GM13976 (cell line): ENCODE measurements around the gene PHOSPHO2.

ENCODE experiments used
- DNase-seq: peaks from one replicate; pipeline ENCODE4 v3.0.0; 2012; ENCODE audit warnings: low spot score
- in situ Hi-C: fragments of 300-500 bp; cut with MboI; formaldehyde crosslinking; loops from one replicate; pipeline ENCODE4 v1.12.0; 2022; ENCODE audit warnings: low sequenced_read_pairs, mixed read lengths, inconsistent platforms; ENCODE audit not compliant: unreplicated experiment
- TF ChIP-seq, protein P1 (sequence below): IDR thresholded peaks from 2 replicates; pipeline ENCODE4 v1.5.1; 2012; ENCODE audit warnings: borderline replicate concordance, mild to moderate bottlenecking; ENCODE audit not compliant: insufficient read depth; ENCODE audit errors: extremely low read depth, missing control alignments, control extremely low read depth

The PHOSPHO2 gene

DNA sequence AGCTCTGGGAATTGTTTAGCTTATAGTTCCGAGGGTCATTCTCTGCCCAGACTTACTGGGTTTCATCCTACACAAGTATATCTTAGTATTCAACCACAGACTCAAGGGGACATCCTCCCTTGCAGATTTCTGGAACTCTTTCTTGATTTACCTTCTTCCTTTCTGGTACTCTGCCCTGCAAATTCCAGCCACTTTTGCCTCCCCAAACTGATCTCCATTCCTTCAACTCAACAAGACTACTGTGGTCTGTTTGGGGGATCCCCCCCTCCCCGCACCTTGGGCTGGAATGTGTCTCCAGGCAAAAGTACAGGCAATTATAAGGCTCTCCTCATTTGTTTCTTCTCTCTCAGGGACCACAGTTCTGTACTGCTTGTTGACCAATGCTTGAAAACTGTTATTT is 13.4 kb downstream of the PHOSPHO2 start:
- TF ChIP-seq, protein P1, sequence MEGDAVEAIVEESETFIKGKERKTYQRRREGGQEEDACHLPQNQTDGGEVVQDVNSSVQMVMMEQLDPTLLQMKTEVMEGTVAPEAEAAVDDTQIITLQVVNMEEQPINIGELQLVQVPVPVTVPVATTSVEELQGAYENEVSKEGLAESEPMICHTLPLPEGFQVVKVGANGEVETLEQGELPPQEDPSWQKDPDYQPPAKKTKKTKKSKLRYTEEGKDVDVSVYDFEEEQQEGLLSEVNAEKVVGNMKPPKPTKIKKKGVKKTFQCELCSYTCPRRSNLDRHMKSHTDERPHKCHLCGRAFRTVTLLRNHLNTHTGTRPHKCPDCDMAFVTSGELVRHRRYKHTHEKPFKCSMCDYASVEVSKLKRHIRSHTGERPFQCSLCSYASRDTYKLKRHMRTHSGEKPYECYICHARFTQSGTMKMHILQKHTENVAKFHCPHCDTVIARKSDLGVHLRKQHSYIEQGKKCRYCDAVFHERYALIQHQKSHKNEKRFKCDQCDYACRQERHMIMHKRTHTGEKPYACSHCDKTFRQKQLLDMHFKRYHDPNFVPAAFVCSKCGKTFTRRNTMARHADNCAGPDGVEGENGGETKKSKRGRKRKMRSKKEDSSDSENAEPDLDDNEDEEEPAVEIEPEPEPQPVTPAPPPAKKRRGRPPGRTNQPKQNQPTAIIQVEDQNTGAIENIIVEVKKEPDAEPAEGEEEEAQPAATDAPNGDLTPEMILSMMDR, result no peak
- in situ Hi-C loops, result no loop called here
- DNase-seq, result no peak

DNA sequence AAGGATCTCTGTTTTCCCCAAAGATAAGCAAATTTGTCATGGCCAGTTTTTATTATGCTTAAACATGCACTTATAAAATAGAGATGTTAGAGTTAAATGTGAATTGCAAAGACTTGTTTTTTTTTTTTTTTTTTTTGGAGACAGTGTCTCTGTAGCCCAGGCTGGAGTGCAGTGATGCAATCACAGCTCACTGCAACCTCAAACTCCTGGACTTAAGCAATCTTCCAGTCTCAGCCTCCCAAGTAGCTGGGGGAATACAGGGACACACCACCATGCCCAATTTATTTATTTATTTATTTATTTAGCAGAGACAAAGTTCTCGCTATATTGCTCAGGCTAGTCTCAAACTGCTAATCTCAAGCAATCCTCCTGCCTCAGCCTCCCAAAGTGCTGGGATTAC is 15.1 kb downstream of the PHOSPHO2 start:
- no peak for DNase-seq
- in situ Hi-C loops, result no loop called here
- TF ChIP-seq, protein P1, result no peak

DNA sequence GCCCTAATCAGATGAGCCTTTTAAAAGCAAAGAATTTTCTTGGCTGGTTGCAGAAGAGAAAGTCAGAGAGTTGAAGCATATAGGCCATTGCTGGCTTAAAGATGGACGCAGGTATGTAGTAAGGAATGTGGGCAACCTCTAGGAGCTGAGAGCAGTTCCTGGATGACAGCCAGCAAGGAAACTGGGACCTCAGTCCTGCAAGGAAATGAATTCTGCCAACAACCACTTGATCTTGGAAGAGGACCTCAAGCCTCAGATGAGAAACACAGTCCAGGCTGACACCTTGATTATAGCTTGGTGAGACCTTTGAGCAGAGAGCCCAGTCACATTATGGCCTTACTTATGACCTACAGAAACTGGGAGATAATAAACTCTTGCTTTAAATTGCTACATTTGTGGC is 15.7 kb downstream of the PHOSPHO2 start:
- in situ Hi-C loops, result no loop called here
- TF ChIP-seq, protein P1, result no peak
- no peak for DNase-seq

DNA sequence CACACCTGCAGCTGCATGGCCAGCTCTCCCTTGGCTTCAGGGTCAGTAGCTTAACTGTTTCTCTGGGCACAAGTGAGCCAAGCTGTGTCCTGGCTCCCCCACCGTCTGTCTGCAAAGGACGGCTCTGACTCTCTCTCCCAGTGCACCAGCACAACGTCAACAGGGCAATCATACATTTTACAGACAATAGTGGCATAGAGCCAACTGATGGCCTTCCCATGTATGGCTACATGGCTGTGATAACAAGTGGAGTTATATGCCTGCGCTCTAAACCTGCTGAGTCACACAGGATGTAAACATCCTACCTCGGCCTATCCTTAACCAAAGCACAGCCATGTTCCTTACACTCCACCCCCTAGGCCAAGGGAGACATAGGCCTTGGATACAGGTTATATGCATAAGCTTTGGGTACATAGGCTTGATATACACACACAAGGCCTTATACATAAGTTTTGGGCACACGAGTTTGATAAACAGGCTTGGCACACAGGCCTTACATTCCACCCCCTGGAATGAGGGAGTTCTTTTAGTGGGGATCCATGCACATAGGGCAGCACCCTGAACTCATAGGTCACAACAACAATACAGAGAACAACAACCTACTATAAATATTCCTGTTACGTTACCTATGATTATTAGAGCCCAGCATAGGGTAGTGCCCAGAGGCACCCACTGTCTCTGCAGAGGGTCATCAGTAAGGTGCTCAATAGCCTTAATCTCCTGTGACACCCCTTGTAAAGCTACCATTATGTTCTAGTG is 17.7 kb downstream of the PHOSPHO2 start:
- DNase-seq, result no peak
- in situ Hi-C loops, result no loop called here
- TF ChIP-seq, protein P1, result no peak

DNA sequence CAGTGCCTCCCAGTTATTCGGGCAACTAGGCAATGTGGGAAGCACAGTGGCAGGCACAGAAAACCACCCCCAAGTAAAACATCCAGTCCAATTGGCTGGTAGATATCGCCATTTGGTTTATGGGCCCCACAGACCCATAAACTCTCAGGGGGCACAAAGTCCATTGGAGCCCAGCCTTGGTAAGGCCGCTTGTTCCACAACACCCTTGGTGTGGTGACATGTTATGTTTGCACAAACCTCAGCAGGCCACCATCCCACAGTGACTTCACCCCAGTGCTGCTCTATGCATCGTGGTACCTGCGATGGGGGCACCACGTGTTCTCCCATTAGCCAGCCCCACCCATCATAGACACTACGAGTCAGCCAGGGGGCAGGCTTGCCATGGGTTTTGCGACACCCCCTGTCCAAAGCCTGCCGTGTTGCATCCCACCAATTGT is 18.5 kb downstream of the PHOSPHO2 start:
- TF ChIP-seq, protein P1, result no peak
- in situ Hi-C loops, result no loop called here
- no peak for DNase-seq

DNA sequence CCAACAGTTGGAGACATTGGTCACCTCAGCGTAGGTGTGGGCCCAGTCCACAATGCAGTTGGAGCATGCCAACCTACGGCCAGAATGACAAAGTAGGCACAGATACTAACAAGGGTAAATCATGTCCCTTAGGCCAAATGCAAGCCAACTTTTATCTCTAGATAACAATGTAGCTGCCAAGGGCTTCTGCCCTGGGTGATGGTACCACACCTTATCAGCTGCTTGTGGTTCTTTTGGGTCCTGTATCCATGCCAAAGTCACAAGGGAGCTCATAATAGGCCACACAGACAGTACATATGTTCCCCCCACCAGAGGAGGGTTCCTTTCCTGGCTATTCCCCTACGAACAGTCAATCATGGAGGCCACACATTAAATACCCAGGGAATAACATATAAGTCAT is 19.1 kb downstream of the PHOSPHO2 start:
- TF ChIP-seq, protein P1, result no peak
- in situ Hi-C loops, result no loop called here
- no peak for DNase-seq
